ENCODE data around the gene CACNA1C.

The CACNA1C gene

GRCh38 chr12:2336409-2336829 lies 283.6 kb downstream of the CACNA1C start:
- TF ChIP-seq CTCF (conservative IDR thresholded peaks at IDR 0.05; ENCODE audit: low read depth): no peak
- ChIA-PET POLR2A (ENCODE audit: low non-redundant PET) (no interaction called here), CTCF (interaction anchor here (1.0 kb wide), 1 partner anchor 247 kb away, joined by 3 read pairs; no protein-coding TSS in a partner anchor)
- peak; percentile 88 for DNase-seq (ENCODE audit: low spot score)
- H3K27ac ChIP-seq: peak overlapping the region; percentile 83

GRCh38 chr12:2337031-2338010 lies 284.5 kb downstream of the CACNA1C start:
- no peak for TF ChIP-seq CTCF (conservative IDR thresholded peaks at IDR 0.05; ENCODE audit: low read depth)
- DNase-seq (ENCODE audit: low spot score): no peak
- CTCF ChIA-PET: interaction anchor here (1.0 kb wide), 1 partner anchor 246 kb away, joined by 3 read pairs; no protein-coding TSS in a partner anchor
- H3K27ac ChIP-seq: peak overlapping the region; percentile 83
- POLR2A ChIA-PET (ENCODE audit: low non-redundant PET): no interaction called here

- TF ChIP-seq CTCF (conservative IDR thresholded peaks at IDR 0.05; ENCODE audit: low read depth): no peak
- ChIA-PET CTCF (interaction anchor here (0.9 kb wide), 1 partner anchor 9 kb away, joined by 5 read pairs; no protein-coding TSS in a partner anchor), POLR2A (ENCODE audit: low non-redundant PET) (no interaction called here)
- DNase-seq (ENCODE audit: low spot score): no peak
- H3K27ac ChIP-seq: no peak overlapping the region
These were observed 285.6 kb downstream of the CACNA1C start for GRCh38 chr12:2338381-2338780.

GRCh38 chr12:2338991-2339431 lies 286.2 kb downstream of the CACNA1C start:
- H3K27ac ChIP-seq: no peak overlapping the region
- POLR2A ChIA-PET (ENCODE audit: low non-redundant PET): no interaction called here

GRCh38 chr12:2341051-2341751 lies 288.4 kb downstream of the CACNA1C start:
- no peak for TF ChIP-seq CTCF (conservative IDR thresholded peaks at IDR 0.05; ENCODE audit: low read depth)
- ChIA-PET POLR2A (ENCODE audit: low non-redundant PET) (no interaction called here), CTCF (interaction anchor here (0.7 kb wide), 1 partner anchor 64 kb away, joined by 3 read pairs; no protein-coding TSS in a partner anchor)
- no peak overlapping the region for H3K27ac ChIP-seq
- no peak for DNase-seq (ENCODE audit: low spot score)

More at GRCh38 chr12:2338991-2339431, 286.2 kb downstream of the CACNA1C start:
- CTCF ChIA-PET: no interaction called here
- DNase-seq (ENCODE audit: low spot score): no peak
- no peak for TF ChIP-seq CTCF (conservative IDR thresholded peaks at IDR 0.05; ENCODE audit: low read depth)

- no peak overlapping the region for H3K27ac ChIP-seq
- peak; percentile 53 for DNase-seq (ENCODE audit: low spot score)
- ChIA-PET CTCF (interaction anchor here (0.7 kb wide), 1 partner anchor 65 kb away, joined by 3 read pairs; no protein-coding TSS in a partner anchor), POLR2A (ENCODE audit: low non-redundant PET) (no interaction called here)
- TF ChIP-seq CTCF (conservative IDR thresholded peaks at IDR 0.05; ENCODE audit: low read depth): no peak
These were observed 289.1 kb downstream of the CACNA1C start for GRCh38 chr12:2341871-2342270.

Data from RWPE1 (cell line).